ENCODE data around the gene MCF2L.

The MCF2L gene

GRCh38 chr13:113135281-113135760, 166.3 kb downstream of the MCF2L start:
- TF ChIP-seq ZNF274 (IDR thresholded peaks at IDR 0.05; ENCODE audit: low read depth, low read length), result no peak
- H3K4me3 ChIP-seq (ENCODE audit: low read length), result no peak overlapping the region

- no peak for TF ChIP-seq ZNF274 (IDR thresholded peaks at IDR 0.05; ENCODE audit: low read depth, low read length)
- no peak overlapping the region for H3K4me3 ChIP-seq (ENCODE audit: low read length)
These were observed 168.8 kb downstream of the MCF2L start for GRCh38 chr13:113137691-113138298.

DNA sequence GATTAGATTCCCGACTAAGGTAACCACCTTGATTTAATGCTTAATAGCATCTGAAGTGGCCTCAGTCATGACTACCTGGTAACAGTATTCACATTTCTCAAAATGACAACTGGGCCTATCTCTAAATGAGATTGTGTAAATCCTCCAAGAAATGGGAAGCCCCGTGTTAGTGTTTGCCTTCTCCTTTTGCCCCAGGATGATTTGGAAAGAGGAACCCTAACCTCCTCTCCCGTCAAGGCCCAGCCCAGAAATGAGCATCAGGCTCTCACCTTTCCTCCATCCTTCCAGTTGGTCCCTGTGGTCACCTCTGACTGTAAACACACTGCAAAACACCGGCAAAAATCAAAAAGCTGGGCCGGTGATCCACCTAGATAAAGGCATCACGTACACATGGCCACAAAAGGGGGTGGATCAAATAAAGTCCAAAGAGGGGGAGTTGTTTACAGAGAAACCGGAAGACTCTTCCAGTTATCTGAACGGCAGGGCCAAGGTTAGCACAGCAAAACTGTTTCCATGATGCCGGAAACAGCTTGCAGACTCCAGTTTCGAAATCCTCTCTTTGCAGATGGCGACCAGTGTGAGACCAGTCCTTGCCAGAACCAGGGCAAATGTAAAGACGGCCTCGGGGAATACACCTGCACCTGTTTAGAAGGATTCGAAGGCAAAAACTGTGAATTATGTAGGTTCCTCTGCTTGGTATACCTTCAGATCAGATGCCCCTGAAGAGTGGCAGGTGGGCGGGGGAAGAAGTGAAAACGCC, 170.0 kb downstream of the MCF2L start:
- TF ChIP-seq ZNF274 (IDR thresholded peaks at IDR 0.05; ENCODE audit: low read depth, low read length), result no peak

DNA sequence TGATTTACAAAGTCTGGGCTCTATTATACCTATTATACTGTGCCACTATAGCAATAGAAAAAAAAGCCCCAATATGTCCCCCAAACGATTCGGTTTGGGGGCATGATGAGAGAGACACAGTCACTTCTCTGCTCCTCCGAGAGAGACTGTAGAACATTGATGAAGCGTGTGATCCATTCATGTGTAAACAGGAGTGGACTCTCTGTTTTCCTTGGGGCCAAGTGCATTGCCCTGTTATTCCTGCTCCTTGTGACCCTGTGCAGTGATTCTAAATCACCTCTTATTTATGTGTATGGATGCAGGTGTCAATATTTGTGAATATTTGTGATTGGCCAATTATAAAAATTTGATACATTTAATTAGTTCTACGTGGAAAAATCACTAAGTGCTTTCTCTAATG, 170.6 kb downstream of the MCF2L start:
- no peak overlapping the region for H3K4me3 ChIP-seq (ENCODE audit: low read length)
- TF ChIP-seq ZNF274 (IDR thresholded peaks at IDR 0.05; ENCODE audit: low read depth, low read length), result no peak

More for the DNA sequence above, 170.0 kb downstream of the MCF2L start:
- no peak overlapping the region for H3K4me3 ChIP-seq (ENCODE audit: low read length)

DNA sequence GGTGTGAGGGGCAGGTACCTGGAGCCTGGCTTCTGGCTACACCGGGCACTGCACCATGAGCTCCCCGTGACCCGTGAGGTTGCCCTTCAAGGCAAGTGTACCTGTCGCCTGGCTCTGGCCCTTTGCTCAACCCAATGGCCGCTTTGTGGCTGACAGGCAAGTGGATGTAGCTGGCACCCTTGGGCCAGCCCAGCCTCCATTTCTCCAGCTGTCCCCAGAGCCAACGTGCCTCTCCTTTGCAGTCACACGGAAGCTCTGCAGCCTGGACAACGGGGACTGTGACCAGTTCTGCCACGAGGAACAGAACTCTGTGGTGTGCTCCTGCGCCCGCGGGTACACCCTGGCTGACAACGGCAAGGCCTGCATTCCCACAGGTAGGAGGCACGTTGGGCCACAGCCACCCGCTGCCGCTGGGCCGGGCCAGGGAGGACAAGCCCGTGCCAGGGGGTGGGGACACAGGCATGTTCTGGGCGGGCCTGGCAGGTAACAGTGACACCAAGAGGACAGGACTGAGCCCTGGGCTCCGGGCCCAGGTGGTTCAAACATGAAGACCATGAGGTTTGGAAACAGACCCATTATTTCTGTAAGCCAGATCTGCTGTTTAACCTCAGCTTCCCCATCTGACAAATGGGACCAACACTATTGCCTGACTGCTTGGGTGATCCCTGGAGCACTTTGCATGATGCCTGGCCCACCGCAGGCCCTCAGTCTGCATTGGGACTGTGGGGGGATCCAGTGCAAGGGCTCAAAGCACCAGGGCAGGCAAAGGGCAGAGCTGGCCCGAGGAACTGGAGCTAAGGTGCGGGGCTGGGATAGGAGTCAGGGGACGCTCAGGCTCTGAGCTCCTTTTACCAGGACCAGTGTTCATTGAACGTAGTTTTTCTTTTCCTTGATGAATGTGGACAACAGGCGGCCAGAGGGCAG, 171.9 kb downstream of the MCF2L start:
- H3K4me3 ChIP-seq (ENCODE audit: low read length), result no peak overlapping the region
- TF ChIP-seq ZNF274 (IDR thresholded peaks at IDR 0.05; ENCODE audit: low read depth, low read length), result no peak

DNA sequence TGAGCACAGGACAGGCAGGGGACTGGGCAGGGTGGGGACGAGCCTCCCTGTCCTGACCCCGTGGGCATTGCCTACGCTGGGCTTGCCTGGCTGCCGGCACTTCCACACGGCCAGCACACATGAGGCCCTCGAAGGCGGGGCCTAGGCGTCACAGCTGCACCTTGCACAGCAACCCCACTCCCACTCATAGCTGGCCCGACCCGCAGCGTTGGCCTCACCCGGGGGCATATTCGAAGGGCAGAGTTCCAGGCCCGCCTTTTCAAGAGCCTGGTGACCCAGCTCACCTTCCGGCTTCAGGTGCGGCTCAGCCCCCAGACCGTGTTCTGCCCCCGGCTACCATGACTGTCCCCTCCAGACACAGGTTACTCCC, 172.6 kb downstream of the MCF2L start:
- no peak overlapping the region for H3K4me3 ChIP-seq (ENCODE audit: low read length)
- TF ChIP-seq ZNF274 (IDR thresholded peaks at IDR 0.05; ENCODE audit: low read depth, low read length), result no peak

DNA sequence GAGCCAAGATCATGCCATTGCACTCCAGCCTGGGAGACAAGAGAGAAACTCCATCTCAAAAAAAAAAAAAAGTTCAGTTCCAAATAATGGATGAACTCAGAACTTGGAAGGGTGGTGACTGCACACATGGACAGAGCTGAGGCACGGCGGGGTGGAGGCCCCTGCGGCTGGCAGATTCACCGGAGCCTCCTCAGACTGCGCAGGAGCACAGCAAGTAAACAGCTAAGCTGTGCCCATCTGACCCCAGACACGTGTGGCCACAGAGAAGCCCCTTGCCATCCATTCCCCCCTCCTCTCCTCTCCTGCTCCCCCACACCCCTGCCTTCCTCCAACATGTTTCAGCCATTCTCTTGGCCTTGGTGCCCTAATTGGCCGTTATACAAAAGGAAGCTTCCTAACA, 173.9 kb downstream of the MCF2L start:
- TF ChIP-seq ZNF274 (IDR thresholded peaks at IDR 0.05; ENCODE audit: low read depth, low read length), result no peak

GRCh38 chr13:113143466-113144254, 174.6 kb downstream of the MCF2L start:
- H3K4me3 ChIP-seq (ENCODE audit: low read length), result no peak overlapping the region
- no peak for TF ChIP-seq ZNF274 (IDR thresholded peaks at IDR 0.05; ENCODE audit: low read depth, low read length)

More for the DNA sequence above, 173.9 kb downstream of the MCF2L start:
- no peak overlapping the region for H3K4me3 ChIP-seq (ENCODE audit: low read length)

- no peak for TF ChIP-seq ZNF274 (IDR thresholded peaks at IDR 0.05; ENCODE audit: low read depth, low read length)
- no peak overlapping the region for H3K4me3 ChIP-seq (ENCODE audit: low read length)
These were observed 175.2 kb downstream of the MCF2L start for GRCh38 chr13:113144255-113144629.

GRCh38 chr13:113145496-113145895, 176.5 kb downstream of the MCF2L start:
- H3K4me3 ChIP-seq (ENCODE audit: low read length), result no peak overlapping the region
- no peak for TF ChIP-seq ZNF274 (IDR thresholded peaks at IDR 0.05; ENCODE audit: low read depth, low read length)

DNA sequence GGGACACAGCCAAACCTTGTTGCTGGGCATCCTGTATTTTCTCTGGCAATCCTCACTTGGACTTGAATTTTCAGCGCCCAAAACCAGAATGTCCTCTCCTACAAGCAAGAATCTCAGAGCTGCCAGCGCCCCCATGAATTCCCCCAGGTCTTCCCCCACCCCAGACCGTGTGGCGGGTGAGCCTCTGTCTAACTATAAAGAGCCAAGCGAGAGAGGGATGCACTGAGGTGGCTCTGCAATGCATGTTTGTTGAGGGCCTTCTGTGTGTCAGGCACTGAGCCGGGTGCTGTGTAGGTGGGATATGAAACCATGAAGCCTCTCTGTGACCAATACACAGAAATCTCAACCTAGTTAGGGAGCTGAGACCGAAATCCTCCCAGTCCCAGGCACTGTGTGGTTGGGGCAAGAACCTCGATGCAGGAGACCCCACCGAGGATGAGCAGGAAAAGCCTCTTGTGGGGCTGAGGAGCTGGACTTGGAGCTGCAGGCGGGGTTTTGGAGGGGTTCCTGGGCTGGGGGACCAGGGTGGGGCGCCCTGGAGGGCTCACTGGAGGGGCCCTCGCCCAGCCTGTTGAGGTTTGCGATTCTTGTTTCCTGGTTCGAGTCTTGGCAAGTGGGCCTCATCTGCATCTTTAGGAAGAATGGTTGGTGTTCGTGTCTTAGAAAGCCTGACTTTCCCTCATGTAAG, 177.0 kb downstream of the MCF2L start:
- no peak for TF ChIP-seq ZNF274 (IDR thresholded peaks at IDR 0.05; ENCODE audit: low read depth, low read length)
- H3K4me3 ChIP-seq (ENCODE audit: low read length), result no peak overlapping the region

DNA sequence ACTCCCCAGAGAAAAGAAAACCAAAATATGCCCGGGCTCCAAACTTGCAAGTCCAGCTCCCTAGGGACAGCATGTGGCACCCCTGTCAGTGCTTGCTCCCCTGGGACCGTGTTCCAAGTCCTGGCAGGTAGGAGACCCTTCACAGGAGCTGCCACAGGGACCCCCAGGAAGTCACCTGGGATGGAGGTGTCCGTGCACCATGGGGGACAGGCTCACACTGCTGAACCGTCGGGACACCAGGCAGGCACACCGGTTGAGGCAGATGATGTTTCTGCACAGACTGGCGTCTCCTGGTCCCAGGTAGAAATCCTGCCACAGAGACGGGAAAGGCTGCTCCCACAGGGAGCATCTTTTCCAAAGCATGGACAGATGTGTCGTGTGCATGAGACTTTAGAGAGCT, 177.7 kb downstream of the MCF2L start:
- no peak overlapping the region for H3K4me3 ChIP-seq (ENCODE audit: low read length)
- TF ChIP-seq ZNF274 (IDR thresholded peaks at IDR 0.05; ENCODE audit: low read depth, low read length), result no peak

- TF ChIP-seq ZNF274 (IDR thresholded peaks at IDR 0.05; ENCODE audit: low read depth, low read length), result no peak
These were observed 178.2 kb downstream of the MCF2L start for GRCh38 chr13:113147206-113147605.

More at GRCh38 chr13:113147206-113147605, 178.2 kb downstream of the MCF2L start:
- no peak overlapping the region for H3K4me3 ChIP-seq (ENCODE audit: low read length)
